HG03280 (cell line): ENCODE results near the gene ALOX5AP.

ENCODE experiments used
- ATAC-seq: cut with Tn5 transposase; IDR thresholded peaks from one replicate; pipeline ENCODE4 v1.9.1; 2021; ENCODE audit warnings: mild to moderate bottlenecking, moderate library complexity; ENCODE audit not compliant: unreplicated experiment

Gene ALOX5AP

GRCh38 chr13:30714629-30715371, 20.5 kb upstream of the ALOX5AP start:
- no peak for ATAC-seq

GRCh38 chr13:30715372-30715756, 20.0 kb upstream of the ALOX5AP start:
- no peak for ATAC-seq

GRCh38 chr13:30715837-30716236, 19.5 kb upstream of the ALOX5AP start:
- no peak for ATAC-seq

- ATAC-seq = no peak
These were observed 16.4 kb upstream of the ALOX5AP start for GRCh38 chr13:30718661-30719524.

- ATAC-seq = no peak
These were observed 15.8 kb upstream of the ALOX5AP start for GRCh38 chr13:30719525-30719914.

GRCh38 chr13:30720172-30720869, 15.0 kb upstream of the ALOX5AP start:
- ATAC-seq = no peak

GRCh38 chr13:30721936-30722335, 13.4 kb upstream of the ALOX5AP start:
- ATAC-seq = no peak

- no peak for ATAC-seq
These were observed 13.0 kb upstream of the ALOX5AP start for GRCh38 chr13:30722361-30722760.

- no peak for ATAC-seq
These were observed 10.6 kb upstream of the ALOX5AP start for GRCh38 chr13:30724778-30725177.

GRCh38 chr13:30725326-30726085, 9.8 kb upstream of the ALOX5AP start:
- ATAC-seq = no peak

- ATAC-seq = no peak
These were observed 9.2 kb upstream of the ALOX5AP start for GRCh38 chr13:30726192-30726591.

- ATAC-seq = no peak
These were observed 7.6 kb upstream of the ALOX5AP start for GRCh38 chr13:30727491-30728355.

- ATAC-seq = no peak
These were observed 5.5 kb upstream of the ALOX5AP start for GRCh38 chr13:30729801-30730200.

- no peak for ATAC-seq
These were observed 4.8 kb upstream of the ALOX5AP start for GRCh38 chr13:30730526-30730925.

- no peak for ATAC-seq
These were observed 3.8 kb upstream of the ALOX5AP start for GRCh38 chr13:30731361-30732045.

GRCh38 chr13:30732046-30732390, 3.3 kb upstream of the ALOX5AP start:
- no peak for ATAC-seq

GRCh38 chr13:30734439-30734838, 904 bp upstream of the ALOX5AP start:
- ATAC-seq = no peak

GRCh38 chr13:30735872-30736175, 481 bp downstream of the ALOX5AP start:
- no peak for ATAC-seq

- no peak for ATAC-seq
These were observed 1.3 kb downstream of the ALOX5AP start for GRCh38 chr13:30736461-30737320.
